ENCODE results near the gene NDUFA3. TPM values are rescaled to one million over a fixed set of nuclear protein-coding genes. Genes with fewer than 3 reads are reported as not detected.

NDUFA3 gene
- total and polyA plus RNA-seq, 8 donors, result 27.7 to 166 (median 50.5) TPM

GRCh38 chr19:54136864-54137698 is 34.4 kb downstream of the NDUFA3 start:
- Histone ChIP-seq H3K4me3 (peak overlapping the region; percentile 98 to 100 (median 100)), H3K4me1 (peaks cover 0 to 20% (median 3%) of the 10 kb centered on the region in 3 donors), H3K9me3 (no peaks in the 10 kb centered on the region), H3K36me3 (no peaks in the 10 kb centered on the region), H3K27ac (peak overlapping the region; percentile 82 to 92 (median 90)), H3K27me3 (no peaks in the 10 kb centered on the region)
- TF ChIP-seq CTCF (IDR thresholded peaks at IDR 0.05), result no peak
- FAIRE-seq (peak; percentile 99), ATAC-seq (peak; percentile 83 to 92 (median 86)), DNase-seq (peak; percentile 94 to 100 (median 100))
- 0% methylated on average over 46 of the region's 46 CpGs for WGBS, 2 donors
- intact Hi-C loops (cut with DNase I), result no loop called here

GRCh38 chr19:54137699-54138488 is 35.2 kb downstream of the NDUFA3 start, which contains the start of gene CNOT3:
Gene CNOT3, plus strand, starts transcription at chr19:54137762. Its CDS starts 5,217 bp downstream, at chr19:54142979.
- Histone ChIP-seq H3K4me1 (peaks cover 0 to 20% (median 3%) of the 10 kb centered on the region in 3 donors), H3K27ac (peak within 1 kb of the TSS; percentile 82 to 92 (median 90)), H3K4me3 (peak within 1 kb of the TSS; percentile 98 to 100 (median 100)), H3K27me3 (no peaks in the 10 kb centered on the region), H3K9me3 (no peaks in the 10 kb centered on the region), H3K36me3 (peaks cover 0 to 4% (median 0%) of the 10 kb centered on the region in 3 donors)
- peak in 3 of 6 donors; percentile 69 to 87 (median 70) for DNase-seq
- no peak for TF ChIP-seq CTCF (IDR thresholded peaks at IDR 0.05)
- ATAC-seq, result peak in 1 of 4 donors; percentile 2
- 1% methylated on average over 65 to 103 of the region's 103 CpGs for WGBS, 2 donors
- FAIRE-seq, result no peak
- intact Hi-C loops (cut with DNase I), result no loop called here

- no peak for FAIRE-seq
- ATAC-seq, result no peak
- no peak for DNase-seq
- 17 to 19% methylated on average over 28 to 30 of the region's 31 CpGs for WGBS, 2 donors
- intact Hi-C loops (cut with DNase I), result no loop called here
- Histone ChIP-seq H3K9me3 (no peaks in the 10 kb centered on the region), H3K4me1 (peaks cover 0 to 20% (median 3%) of the 10 kb centered on the region in 3 donors), H3K36me3 (peaks cover under 1 to 12% (median 4%) of the 10 kb centered on the region in 3 donors), H3K27ac (peak overlapping the region in 2 of 4 donors; percentile 90 to 92), H3K4me3 (peak overlapping the region; percentile 98 to 100 (median 100)), H3K27me3 (no peaks in the 10 kb centered on the region)
- TF ChIP-seq CTCF (IDR thresholded peaks at IDR 0.05), result no peak
Measured at GRCh38 chr19:54138489-54139256, 36.0 kb downstream of the NDUFA3 start.

GRCh38 chr19:54141356-54141755 is 38.7 kb downstream of the NDUFA3 start:
- Histone ChIP-seq H3K9me3 (no peaks in the 10 kb centered on the region), H3K36me3 (peaks cover 9 to 39% (median 25%) of the 10 kb centered on the region in 3 donors), H3K4me3 (no peak overlapping the region), H3K4me1 (peaks cover 0 to 14% (median 0%) of the 10 kb centered on the region in 3 donors), H3K27me3 (no peaks in the 10 kb centered on the region), H3K27ac (no peak overlapping the region)
- intact Hi-C loops (cut with DNase I), result no loop called here
- FAIRE-seq (no peak), ATAC-seq (no peak), DNase-seq (no peak)
- TF ChIP-seq CTCF (IDR thresholded peaks at IDR 0.05), result no peak
- WGBS, 2 donors, result 83 to 84% methylated on average over 3 of the region's 3 CpGs

Measured in pancreas (tissue), 10 donors.